OCI-LY7 (cell line): Measurements from ENCODE around the gene GTF2IRD2. TPM values are rescaled to one million over a fixed set of nuclear protein-coding genes. Genes with fewer than 3 reads are reported as not detected.
"Not testable (repeated sequence)": the region's sequence is repeated elsewhere in the genome, so short reads cannot be mapped to it uniquely, and the experiment has no call there.

ENCODE experiments used
- BruUV-seq: library from RNA; stranded (reverse); fragments of 400-500 nt; replicated peaks from 2 replicates; lab custom pipeline; 2021; lab: Mats Ljungman, UMichigan
- CTCF ChIA-PET: fragments of 300-600 bp; sonication (Branson Sonifier 250); formaldehyde crosslinking; loops from one replicate; lab custom pipeline; 2022; ENCODE audit warnings: antibody characterized with exemption; ENCODE audit not compliant: unreplicated experiment; lab: Charles Lee
- POLR2A ChIA-PET: fragments of 300-600 bp; sonication (Branson Sonifier 250); formaldehyde crosslinking; loops from one replicate; lab custom pipeline; 2022; ENCODE audit warnings: antibody characterized with exemption; lab: Charles Lee
- DNase-seq: peaks from one replicate; pipeline ENCODE4 v3.0.0-alpha.2; 2015; ENCODE audit warnings: low spot score
- H2AFZ ChIP-seq: fragments of 200-600 bp; sonication (generic), shearing (Covaris generic); 2 replicates; pipeline ENCODE4 v1.6.1; 2014; ENCODE audit warnings: mild to moderate bottlenecking, antibody characterized with exemption, low read length, moderate library complexity
- H3K27ac ChIP-seq: fragments of 200-600 bp; sonication (generic); 2 replicates; pipeline ENCODE4 v1.5.1; 2014; ENCODE audit warnings: mixed run types, low read depth, mild to moderate bottlenecking, moderate library complexity, low read length, inconsistent platforms; ENCODE audit not compliant: poor library complexity, severe bottlenecking
- H3K36me3 ChIP-seq: fragments of 200-600 bp; sonication (generic); 2 replicates; pipeline ENCODE4 v1.6.1; 2014; ENCODE audit warnings: mild to moderate bottlenecking, antibody characterized with exemption, low read length, moderate library complexity, mixed read lengths; ENCODE audit not compliant: insufficient read depth
- H3K4me1 ChIP-seq: fragments of 200-600 bp; sonication (generic); 2 replicates; pipeline ENCODE4 v1.5.1; 2014; ENCODE audit warnings: mild to moderate bottlenecking, low read length; ENCODE audit not compliant: insufficient read depth, poor library complexity, severe bottlenecking
- H3K4me2 ChIP-seq: fragments of 200-600 bp; sonication (generic); 2 replicates; pipeline ENCODE4 v1.6.1; 2014; ENCODE audit warnings: mild to moderate bottlenecking, low read length
- H3K4me3 ChIP-seq: fragments of 200-600 bp; sonication (generic); 2 replicates; pipeline ENCODE4 v1.5.1; 2014; ENCODE audit warnings: mild to moderate bottlenecking, low read depth, low read length; ENCODE audit not compliant: poor library complexity, severe bottlenecking
- H3K79me2 ChIP-seq: fragments of 200-600 bp; sonication (generic); 2 replicates; pipeline ENCODE4 v1.6.1; 2016; ENCODE audit warnings: low read depth, mild to moderate bottlenecking, low read length, moderate library complexity, mixed read lengths; ENCODE audit not compliant: insufficient read depth
- H3K9me2 ChIP-seq: fragments of 200-600 bp; sonication (generic); 2 replicates; pipeline ENCODE4 v1.6.1; 2016; ENCODE audit warnings: mild to moderate bottlenecking, low read length, mixed read lengths; ENCODE audit not compliant: insufficient read depth
- H3K9me3 ChIP-seq: fragments of 200-600 bp; sonication (generic); 2 replicates; pipeline ENCODE4 v1.6.1; 2014; ENCODE audit warnings: mild to moderate bottlenecking, mixed run types, low read length, mixed read lengths
- H4K20me1 ChIP-seq: fragments of 200-600 bp; sonication (generic); 2 replicates; pipeline ENCODE4 v1.6.1; 2014; ENCODE audit warnings: mild to moderate bottlenecking, antibody characterized with exemption, low read length, moderate library complexity, mixed read lengths; ENCODE audit not compliant: insufficient read depth
- intact Hi-C: fragments of 100-400 bp; cut with micrococcal nuclease; formaldehyde crosslinking; loops from one replicate; pipeline ENCODE4 v1.10.0; 2022; ENCODE audit not compliant: unreplicated experiment
- small RNA-seq: library from RNA; depleted of rRNA; stranded (forward); fragments of <200 nt; gene quantifications from one replicate; pipeline ENCODE3, GENCODE V24; 2014
- total RNA-seq, 2 experiments: library from RNA; depleted of rRNA in 1 of 2; stranded (reverse); fragments of >200 nt in 1 of 2; shearing (Covaris generic) in 1 of 2; gene quantifications; 2 replicates each; pipeline ENCODE4 v1.2.3, GENCODE V29; 2014 to 2022

The GTF2IRD2 gene
- total RNA-seq, 2 experiments from 2014 or later, result 4.2 to 14.6 TPM

GRCh38 chr7:74758982-74759381 lies 92.4 kb downstream of the GTF2IRD2 start:
- H3K9me2 ChIP-seq, H3K4me1 ChIP-seq, intact Hi-C loops, DNase-seq, POLR2A ChIA-PET, H3K4me2 ChIP-seq, H3K79me2 ChIP-seq, H4K20me1 ChIP-seq, CTCF ChIA-PET, BruUV-seq, H2AFZ ChIP-seq, H3K9me3 ChIP-seq, H3K36me3 ChIP-seq, H3K4me3 ChIP-seq, H3K27ac ChIP-seq: not testable (repeated sequence)

- H3K36me3 ChIP-seq, CTCF ChIA-PET, H3K4me3 ChIP-seq, H3K4me2 ChIP-seq, H2AFZ ChIP-seq, DNase-seq, H3K9me2 ChIP-seq, BruUV-seq, intact Hi-C loops, H3K4me1 ChIP-seq, H4K20me1 ChIP-seq, POLR2A ChIA-PET, H3K79me2 ChIP-seq, H3K27ac ChIP-seq, H3K9me3 ChIP-seq: not testable (repeated sequence)
Observed at GRCh38 chr7:74758268-74758667, 93.1 kb downstream of the GTF2IRD2 start.

- H3K4me2 ChIP-seq, H3K27ac ChIP-seq, H4K20me1 ChIP-seq, CTCF ChIA-PET, POLR2A ChIA-PET, H3K4me1 ChIP-seq, H3K9me2 ChIP-seq, H3K9me3 ChIP-seq, DNase-seq, H3K79me2 ChIP-seq, H2AFZ ChIP-seq, H3K4me3 ChIP-seq, intact Hi-C loops, H3K36me3 ChIP-seq, BruUV-seq: not testable (repeated sequence)
Observed at GRCh38 chr7:74756673-74757072, 94.7 kb downstream of the GTF2IRD2 start.

GRCh38 chr7:74753921-74754482 lies 97.4 kb downstream of the GTF2IRD2 start:
- H3K4me3 ChIP-seq, POLR2A ChIA-PET, H3K4me1 ChIP-seq, H3K9me3 ChIP-seq, intact Hi-C loops, BruUV-seq, H3K9me2 ChIP-seq, CTCF ChIA-PET, H3K4me2 ChIP-seq, H3K36me3 ChIP-seq, H3K79me2 ChIP-seq, H2AFZ ChIP-seq, H3K27ac ChIP-seq, DNase-seq, H4K20me1 ChIP-seq: not testable (repeated sequence)

Small RNA genes lying within 50 kb of the gene (small RNA-seq; reads per million reads assigned to genes)
- not detected for gene RF00019

Other genes with a start within 250 kb of the GTF2IRD2 start
- 145 and 188 TPM in 2 replicates for gene GTF2I, start 193.9 kb downstream of the GTF2IRD2 start, total RNA-seq (2014; rRNA removed; shearing (Covaris generic))
- gene GTF2I, start 193.9 kb downstream of the GTF2IRD2 start, total RNA-seq (2022), result 269 and 281 TPM in 2 replicates
- 23.3 and 31.9 TPM in 2 replicates for gene NCF1, start 77.6 kb downstream of the GTF2IRD2 start, total RNA-seq (2014; rRNA removed; shearing (Covaris generic))
- gene NCF1, start 77.6 kb downstream of the GTF2IRD2 start, total RNA-seq (2022), result 96.0 and 100 TPM in 2 replicates
- gene CASTOR2, start 113.1 kb upstream of the GTF2IRD2 start, total RNA-seq (2014; rRNA removed; shearing (Covaris generic)), result 4.9 and 5.8 TPM in 2 replicates
- 13.7 and 16.2 TPM in 2 replicates for gene CASTOR2, start 113.1 kb upstream of the GTF2IRD2 start, total RNA-seq (2022)
- 40.2 and 56.0 TPM in 2 replicates for gene RCC1L, start 222.2 kb upstream of the GTF2IRD2 start, total RNA-seq (2014; rRNA removed; shearing (Covaris generic))
- 43.6 and 47.5 TPM in 2 replicates for gene RCC1L, start 222.2 kb upstream of the GTF2IRD2 start, total RNA-seq (2022)
- 18.4 and 29.1 TPM in 2 replicates for gene GTF2IRD2B, start 241.0 kb upstream of the GTF2IRD2 start, total RNA-seq (2014; rRNA removed; shearing (Covaris generic))
- gene GTF2IRD2B, start 241.0 kb upstream of the GTF2IRD2 start, total RNA-seq (2022), result 37.3 and 46.5 TPM in 2 replicates